ENCODE data around the gene NHEJ1. TPM values are rescaled to one million over a fixed set of nuclear protein-coding genes. Genes with fewer than 3 reads are reported as not detected.

The NHEJ1 gene
- total RNA-seq, 2 donors from 2014 or later: 8.9 to 11.6 TPM

- DNase-seq (ENCODE audit: low spot score): no peak
These were observed 32.2 kb downstream of the NHEJ1 start for GRCh38 chr2:219128396-219128795.

GRCh38 chr2:219127037-219127635 is 33.5 kb downstream of the NHEJ1 start:
- no peak for DNase-seq (ENCODE audit: low spot score)
- intact Hi-C loops (cut with DNase I): no loop called here

More at GRCh38 chr2:219128396-219128795, 32.2 kb downstream of the NHEJ1 start:
- intact Hi-C loops (cut with DNase I): no loop called here

- DNase-seq (ENCODE audit: low spot score): no peak
- intact Hi-C loops (cut with DNase I): no loop called here
These were observed 34.1 kb downstream of the NHEJ1 start for GRCh38 chr2:219126555-219126954.

- intact Hi-C loops (cut with DNase I): no loop called here
- no peak for DNase-seq (ENCODE audit: low spot score)
These were observed 34.7 kb downstream of the NHEJ1 start for GRCh38 chr2:219125886-219126270.

- intact Hi-C loops (cut with DNase I): no loop called here
- DNase-seq (ENCODE audit: low spot score): no peak
These were observed 35.3 kb downstream of the NHEJ1 start for GRCh38 chr2:219125225-219125885.

- intact Hi-C loops (cut with DNase I): no loop called here
- no peak for DNase-seq (ENCODE audit: low spot score)
These were observed 36.1 kb downstream of the NHEJ1 start for GRCh38 chr2:219124381-219125110.

- intact Hi-C loops (cut with DNase I): no loop called here
- no peak for DNase-seq (ENCODE audit: low spot score)
These were observed 37.1 kb downstream of the NHEJ1 start for GRCh38 chr2:219123356-219124135.

GRCh38 chr2:219122202-219122980 is 38.2 kb downstream of the NHEJ1 start:
- no peak for DNase-seq (ENCODE audit: low spot score)
- intact Hi-C loops (cut with DNase I): no loop called here

- intact Hi-C loops (cut with DNase I): no loop called here
- no peak for DNase-seq (ENCODE audit: low spot score)
These were observed 40.5 kb downstream of the NHEJ1 start for GRCh38 chr2:219120082-219120481.

- DNase-seq (ENCODE audit: low spot score): no peak
- intact Hi-C loops (cut with DNase I): no loop called here
These were observed 41.1 kb downstream of the NHEJ1 start for GRCh38 chr2:219119422-219120043.

GRCh38 chr2:219118504-219118903 is 42.1 kb downstream of the NHEJ1 start:
- intact Hi-C loops (cut with DNase I): no loop called here
- no peak for DNase-seq (ENCODE audit: low spot score)

- DNase-seq (ENCODE audit: low spot score): no peak
- intact Hi-C loops (cut with DNase I): no loop called here
These were observed 43.6 kb downstream of the NHEJ1 start for GRCh38 chr2:219116776-219117646.

- DNase-seq (ENCODE audit: low spot score): no peak
- intact Hi-C loops (cut with DNase I): no loop called here
These were observed 47.8 kb downstream of the NHEJ1 start for GRCh38 chr2:219112651-219113338.

- intact Hi-C loops (cut with DNase I): no loop called here
- no peak for DNase-seq (ENCODE audit: low spot score)
These were observed 48.6 kb downstream of the NHEJ1 start for GRCh38 chr2:219112062-219112406.

GRCh38 chr2:219111375-219112061 is 49.1 kb downstream of the NHEJ1 start:
- DNase-seq (ENCODE audit: low spot score): no peak
- intact Hi-C loops (cut with DNase I): no loop called here

GRCh38 chr2:219109471-219109870 is 51.1 kb downstream of the NHEJ1 start:
- intact Hi-C loops (cut with DNase I): no loop called here
- no peak for DNase-seq (ENCODE audit: low spot score)

- intact Hi-C loops (cut with DNase I): no loop called here
- no peak for DNase-seq (ENCODE audit: low spot score)
These were observed 52.9 kb downstream of the NHEJ1 start for GRCh38 chr2:219107758-219108157.
